Placental epithelial cell (primary cell): Measurements from ENCODE around the gene POU2F2. TPM values are rescaled to one million over a fixed set of nuclear protein-coding genes. Genes with fewer than 3 reads are reported as not detected.

Experiments used
- small RNA-seq: library from RNA; depleted of rRNA; stranded (forward); fragments of <200 nt; gene quantifications from one replicate; pipeline ENCODE3, GENCODE V24; 2012
- total RNA-seq: library from RNA; depleted of rRNA; stranded (reverse); fragments of >200 nt; gene quantifications from 2 replicates; pipeline ENCODE4 v1.2.3, GENCODE V29; 2012

The POU2F2 gene
- total RNA-seq, result under 0.01 and 0.33 TPM in 2 replicates

GRCh38 chr19:42132030-42132628, at the start of gene POU2F2:
POU2F2 (minus strand) TSS chr19:42132446; CDS start chr19:42132411, 35 bp downstream.

GRCh38 chr19:42075616-42076379, 56.4 kb downstream of the POU2F2 start, which contains the start of gene ZNF574:
ZNF574 (plus strand) TSS chr19:42076166; CDS start chr19:42078607, 2,441 bp downstream.

GRCh38 chr19:42069619-42070351, 62.5 kb downstream of the POU2F2 start, which contains the start of gene GRIK5:
GRIK5 (minus strand) TSS chr19:42070206; CDS start chr19:42065770, 4,436 bp downstream.

Small RNA genes lying within 50 kb of the gene (small RNA-seq; reads per million reads assigned to genes)
- gene MIR4323, result not detected

Other genes with a start within 250 kb of the POU2F2 start
- gene ARHGEF1, start 249.3 kb downstream of the POU2F2 start, total RNA-seq, result 46.7 and 53.2 TPM in 2 replicates
- 0.11 TPM in 1 of 2 replicates, not detected in the other for gene ERFL, start 204.0 kb downstream of the POU2F2 start, total RNA-seq
- gene RABAC1, start 173.1 kb downstream of the POU2F2 start, total RNA-seq, result 223 and 238 TPM in 2 replicates
- gene ATP1A3, start 138.2 kb downstream of the POU2F2 start, total RNA-seq, result 0.11 TPM in 1 of 2 replicates, not detected in the other
- 0.11 TPM in 1 of 2 replicates, not detected in the other for gene GRIK5, start 62.2 kb downstream of the POU2F2 start, total RNA-seq
- gene ZNF574, start 56.3 kb downstream of the POU2F2 start, total RNA-seq, result 19.2 and 28.1 TPM in 2 replicates
- 12.2 and 16.4 TPM in 2 replicates for gene DEDD2, start 85.2 kb upstream of the POU2F2 start, total RNA-seq
- gene ZNF526, start 87.9 kb upstream of the POU2F2 start, total RNA-seq, result 15.7 and 24.3 TPM in 2 replicates
- gene GSK3A, start 110.2 kb upstream of the POU2F2 start, total RNA-seq, result 17.3 and 26.6 TPM in 2 replicates
- gene ERF, start 122.7 kb upstream of the POU2F2 start, total RNA-seq, result 13.4 and 19.2 TPM in 2 replicates
- 26.2 and 27.9 TPM in 2 replicates for gene CIC, start 136.8 kb upstream of the POU2F2 start, total RNA-seq
- gene PRR19, start 169.7 kb upstream of the POU2F2 start, total RNA-seq, result 0.98 and 1.2 TPM in 2 replicates
- 57.3 and 61.4 TPM in 2 replicates for gene PAFAH1B3, start 170.2 kb upstream of the POU2F2 start, total RNA-seq
- gene TMEM145, start 180.9 kb upstream of the POU2F2 start, total RNA-seq, result not detected in 2 replicates
- 35.9 and 41.6 TPM in 2 replicates for gene MEGF8, start 193.2 kb upstream of the POU2F2 start, total RNA-seq